ENCODE measurements around the gene PAK6.

The PAK6 gene

DNA sequence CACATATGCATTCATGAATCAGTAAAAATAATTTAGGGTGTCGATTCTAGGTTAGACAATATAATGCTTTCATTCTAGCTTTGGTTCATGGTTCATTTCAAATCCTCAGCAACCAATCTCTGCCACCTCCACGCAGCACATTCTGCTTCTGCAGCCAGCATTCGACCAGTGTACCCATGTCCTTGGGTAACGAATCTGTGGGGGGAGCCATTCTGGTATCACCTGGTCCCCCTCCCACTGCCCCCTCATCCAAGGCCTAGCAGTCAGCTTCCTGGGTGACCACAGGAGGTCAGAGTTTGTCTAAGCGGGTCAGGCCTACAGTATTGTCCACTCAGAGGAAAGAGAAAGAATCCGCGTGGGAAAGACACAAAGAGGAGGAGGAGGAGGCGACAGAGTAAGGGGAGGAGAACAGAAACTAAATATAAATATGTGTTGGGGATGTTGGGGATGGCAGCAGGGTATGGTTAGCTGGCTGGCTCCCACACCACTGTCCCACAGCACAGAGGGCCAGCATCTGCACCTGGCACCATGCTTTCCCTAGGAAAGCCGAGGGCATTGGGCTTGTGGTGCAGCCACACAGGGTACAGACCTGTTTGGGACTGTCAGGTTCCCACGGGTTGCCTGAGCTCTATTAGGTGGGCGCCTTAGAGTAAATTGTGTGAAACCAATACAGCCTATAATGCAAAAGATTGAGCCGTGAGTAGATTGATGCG is 12.1 kb downstream of the PAK6 start:
- H3K4me2 ChIP-seq (ENCODE audit: low read depth, low read length, poor library complexity, severe bottlenecking): no peak overlapping the region
- no peak for TF ChIP-seq EZH2phosphoT487 (IDR thresholded peaks at IDR 0.05; ENCODE audit: borderline replicate concordance)
- H3K4me3 ChIP-seq (ENCODE audit: low read length, poor library complexity, severe bottlenecking): no peak overlapping the region
- H2AFZ ChIP-seq (ENCODE audit: low read length): no peak overlapping the region
- H4K20me1 ChIP-seq (ENCODE audit: insufficient read depth, low read length, poor library complexity, severe bottlenecking): no peaks in the 10 kb centered on the region
- H3K9me3 ChIP-seq (ENCODE audit: insufficient read depth, low read depth, low read length): no peaks in the 10 kb centered on the region
- no peaks in the 10 kb centered on the region for H3K4me1 ChIP-seq (ENCODE audit: insufficient read depth, low read length, poor library complexity, severe bottlenecking)
- no peaks in the 10 kb centered on the region for H3K27me3 ChIP-seq (ENCODE audit: insufficient read depth, low read length, poor library complexity, severe bottlenecking)
- no peak overlapping the region for H3K9ac ChIP-seq (ENCODE audit: low read depth, low read length, poor library complexity, severe bottlenecking)
- no peaks in the 10 kb centered on the region for H3K36me3 ChIP-seq (ENCODE audit: insufficient read depth, low read length)
- H3K9me2 ChIP-seq (replicated peaks; ENCODE audit: low read depth, low read length): no peaks in the 10 kb centered on the region
- no peaks in the 10 kb centered on the region for H3F3A ChIP-seq (ENCODE audit: low read depth)
- H3K79me2 ChIP-seq (ENCODE audit: insufficient read depth, low read length): no peaks in the 10 kb centered on the region

DNA sequence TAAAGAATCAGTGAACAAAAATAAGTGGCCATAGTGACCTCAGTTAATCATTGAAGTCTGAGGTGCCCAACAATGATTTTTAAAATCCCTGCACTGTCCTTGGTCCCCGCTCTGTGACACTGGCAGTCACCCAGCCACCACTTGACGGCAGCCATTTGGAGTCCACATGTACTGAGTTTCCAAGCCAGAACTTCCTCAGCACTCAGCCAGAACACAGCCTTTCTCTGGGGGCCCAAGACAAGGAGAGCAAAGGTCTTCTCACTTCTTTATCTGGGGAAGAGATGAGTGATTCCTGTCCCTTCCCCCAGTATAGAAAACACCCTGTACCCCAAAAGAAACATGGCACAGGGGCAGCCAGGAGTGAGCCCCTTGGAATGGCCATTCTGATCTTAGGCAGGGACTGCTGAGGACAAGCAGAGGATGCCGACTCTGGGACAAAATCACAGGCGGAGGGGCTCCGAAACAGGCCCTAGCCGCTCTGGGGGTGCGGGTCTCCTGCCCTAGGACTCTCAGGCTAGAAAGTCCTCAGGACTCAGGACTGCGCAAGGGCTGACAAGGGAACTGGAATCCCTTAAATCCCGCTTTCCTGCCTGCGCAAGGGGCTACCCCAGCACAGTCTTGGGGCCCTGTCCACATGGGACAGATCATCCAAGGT is 12.8 kb downstream of the PAK6 start:
- Histone ChIP-seq H3F3A (ENCODE audit: low read depth) (no peaks in the 10 kb centered on the region), H3K27me3 (ENCODE audit: insufficient read depth, low read length, poor library complexity, severe bottlenecking) (no peaks in the 10 kb centered on the region), H3K36me3 (ENCODE audit: insufficient read depth, low read length) (no peaks in the 10 kb centered on the region), H3K4me3 (ENCODE audit: low read length, poor library complexity, severe bottlenecking) (no peak overlapping the region), H3K79me2 (ENCODE audit: insufficient read depth, low read length) (no peaks in the 10 kb centered on the region), H3K9me3 (ENCODE audit: insufficient read depth, low read depth, low read length) (no peaks in the 10 kb centered on the region), H3K4me1 (ENCODE audit: insufficient read depth, low read length, poor library complexity, severe bottlenecking) (no peaks in the 10 kb centered on the region), H4K20me1 (ENCODE audit: insufficient read depth, low read length, poor library complexity, severe bottlenecking) (no peaks in the 10 kb centered on the region), H3K9me2 (replicated peaks; ENCODE audit: low read depth, low read length) (no peaks in the 10 kb centered on the region), H3K4me2 (ENCODE audit: low read depth, low read length, poor library complexity, severe bottlenecking) (no peak overlapping the region), H3K9ac (ENCODE audit: low read depth, low read length, poor library complexity, severe bottlenecking) (no peak overlapping the region), H2AFZ (ENCODE audit: low read length) (no peak overlapping the region)
- no peak for TF ChIP-seq CTCF (conservative IDR thresholded peaks at IDR 0.05; ENCODE audit: low read length)
- no peak for TF ChIP-seq EZH2phosphoT487 (IDR thresholded peaks at IDR 0.05; ENCODE audit: borderline replicate concordance)

DNA sequence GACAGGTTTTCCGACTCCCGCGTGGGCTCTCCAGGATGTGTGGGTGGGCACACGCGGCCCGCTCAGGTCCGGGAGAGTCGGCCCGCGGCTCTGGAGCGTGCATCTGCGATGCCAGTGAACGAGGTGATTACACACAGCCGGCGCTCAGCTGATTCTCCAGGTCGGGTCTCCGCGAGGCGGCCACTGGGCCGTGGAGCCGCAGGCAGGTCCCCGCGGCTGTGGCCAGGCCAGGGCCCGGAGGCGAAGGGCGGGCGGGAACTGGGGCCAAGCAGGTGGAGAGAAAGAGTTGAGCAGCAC is 13.2 kb downstream of the PAK6 start:
- H3K4me1 ChIP-seq (ENCODE audit: insufficient read depth, low read length, poor library complexity, severe bottlenecking): no peaks in the 10 kb centered on the region
- no peaks in the 10 kb centered on the region for H3K79me2 ChIP-seq (ENCODE audit: insufficient read depth, low read length)
- no peaks in the 10 kb centered on the region for H3K9me3 ChIP-seq (ENCODE audit: insufficient read depth, low read depth, low read length)
- no peak overlapping the region for H3K9ac ChIP-seq (ENCODE audit: low read depth, low read length, poor library complexity, severe bottlenecking)
- H4K20me1 ChIP-seq (ENCODE audit: insufficient read depth, low read length, poor library complexity, severe bottlenecking): no peaks in the 10 kb centered on the region
- no peaks in the 10 kb centered on the region for H3K9me2 ChIP-seq (replicated peaks; ENCODE audit: low read depth, low read length)
- no peak overlapping the region for H3K4me2 ChIP-seq (ENCODE audit: low read depth, low read length, poor library complexity, severe bottlenecking)
- no peak overlapping the region for H2AFZ ChIP-seq (ENCODE audit: low read length)
- no peaks in the 10 kb centered on the region for H3F3A ChIP-seq (ENCODE audit: low read depth)
- H3K4me3 ChIP-seq (ENCODE audit: low read length, poor library complexity, severe bottlenecking): no peak overlapping the region
- H3K27me3 ChIP-seq (ENCODE audit: insufficient read depth, low read length, poor library complexity, severe bottlenecking): no peaks in the 10 kb centered on the region
- H3K36me3 ChIP-seq (ENCODE audit: insufficient read depth, low read length): no peaks in the 10 kb centered on the region
- TF ChIP-seq EZH2phosphoT487 (IDR thresholded peaks at IDR 0.05; ENCODE audit: borderline replicate concordance): no peak
- no peak for TF ChIP-seq CTCF (conservative IDR thresholded peaks at IDR 0.05; ENCODE audit: low read length)

All from Loucy (cell line).